MCF 10A (cell line): ENCODE measurements around the gene BLCAP. TPM values are rescaled to one million over a fixed set of nuclear protein-coding genes. Genes with fewer than 3 reads are reported as not detected.

Source experiments
- BruUV-seq: library from RNA; stranded (reverse); fragments of 400-500 nt; replicated peaks from 2 replicates; lab custom pipeline; 2021; lab: Mats Ljungman, UMichigan
- CTCF ChIA-PET: fragments of 300-600 bp; sonication (Branson Sonifier 250); formaldehyde crosslinking; extraction: SDS; loops from one replicate; lab custom pipeline; 2021; ENCODE audit warnings: antibody characterized with exemption, inconsistent platforms; lab: Yijun Ruan, JAX
- POLR2A ChIA-PET: fragments of 300-600, 350-650 bp; sonication (Branson Sonifier 250); formaldehyde crosslinking; extraction: SDS; loops from one replicate; lab custom pipeline; 2020; ENCODE audit warnings: antibody characterized with exemption, inconsistent platforms; lab: Yijun Ruan, JAX
- DNase-seq: peaks from one replicate; pipeline ENCODE4 v3.0.0-alpha.2; 2018; ENCODE audit not compliant: unreplicated experiment
- H3K27ac Mint-ChIP-seq: one replicate; pipeline ENCODE4 v1.8.0; 2022; ENCODE audit warnings: mild to moderate bottlenecking, low read depth, mixed read lengths; ENCODE audit not compliant: unreplicated experiment
- H3K27me3 Mint-ChIP-seq: one replicate; pipeline ENCODE4 v1.8.0; 2022; ENCODE audit warnings: mixed read lengths; ENCODE audit not compliant: insufficient read depth, unreplicated experiment
- H3K36me3 Mint-ChIP-seq: one replicate; pipeline ENCODE4 v1.8.0; 2022; ENCODE audit warnings: mild to moderate bottlenecking, moderate library complexity, mixed read lengths; ENCODE audit not compliant: insufficient read depth, unreplicated experiment
- H3K4me1 Mint-ChIP-seq: one replicate; pipeline ENCODE4 v1.8.0; 2022; ENCODE audit warnings: mixed read lengths; ENCODE audit not compliant: insufficient read depth, unreplicated experiment
- H3K4me3 Mint-ChIP-seq: one replicate; pipeline ENCODE4 v1.8.0; 2022; ENCODE audit warnings: mild to moderate bottlenecking, moderate library complexity, mixed read lengths; ENCODE audit not compliant: unreplicated experiment
- H3K9me3 Mint-ChIP-seq: one replicate; pipeline ENCODE4 v1.8.0; 2022; ENCODE audit warnings: mixed read lengths; ENCODE audit not compliant: unreplicated experiment
- CTCF ChIP-seq: fragments of 200-600 bp; IDR thresholded peaks from one replicate; pipeline ENCODE4 v1.8.0; 2022; ENCODE audit warnings: antibody characterized with exemption, mild to moderate bottlenecking; ENCODE audit not compliant: unreplicated experiment
- intact Hi-C: fragments of 100-400 bp; cut with micrococcal nuclease; formaldehyde crosslinking; loops from 2 replicates; pipeline ENCODE4 v1.14.1; 2022
- total RNA-seq: library from RNA; stranded (reverse); gene quantifications from 2 replicates; pipeline ENCODE4 v1.2.3, GENCODE V29; 2022

Gene BLCAP
- total RNA-seq, 1 experiment from 2014 or later, result 105 TPM

GRCh38 chr20:37567671-37568588 lies 40.3 kb upstream of the BLCAP start:
- TF ChIP-seq CTCF, result no peak

GRCh38 chr20:37567331-37567665 lies 39.6 kb upstream of the BLCAP start:
- Mint-ChIP-seq H3K4me3 (no peak overlapping the region), H3K9me3 (no peaks in the 10 kb centered on the region), H3K36me3 (no peaks in the 10 kb centered on the region), H3K27ac (no peak overlapping the region), H3K27me3 (peaks cover 76% of the 10 kb centered on the region), H3K4me1 (no peaks in the 10 kb centered on the region)
- ChIA-PET POLR2A (interaction anchor here (0.6 kb wide), 2 partner anchors 40 to 430 kb away, joined by 3 to 4 read pairs; no protein-coding TSS in a partner anchor), CTCF (interaction anchor here (0.6 to 4.4 kb wide), 3 partner anchors 12 to 655 kb away, joined by 3 to 32 read pairs (median 4); no protein-coding TSS in a partner anchor)
- no TSS peak for BruUV-seq
- intact Hi-C loops, result loop anchor here (5.0 to 10.0 kb wide), 2 partner anchors 328 to 490 kb away; no protein-coding TSS in a partner anchor
- DNase-seq, result no peak
- no peak for TF ChIP-seq CTCF

More at GRCh38 chr20:37567671-37568588, 40.3 kb upstream of the BLCAP start:
- Mint-ChIP-seq H3K36me3 (no peaks in the 10 kb centered on the region), H3K4me3 (no peak overlapping the region), H3K4me1 (no peaks in the 10 kb centered on the region), H3K9me3 (no peaks in the 10 kb centered on the region), H3K27ac (no peak overlapping the region), H3K27me3 (peaks cover 82% of the 10 kb centered on the region)
- BruUV-seq, result no TSS peak
- POLR2A ChIA-PET, result interaction anchor here (0.6 kb wide), 2 partner anchors 41 to 429 kb away, joined by 3 to 4 read pairs; no protein-coding TSS in a partner anchor
- no peak for DNase-seq
- CTCF ChIA-PET, result interaction anchor here (0.6 kb wide), 1 partner anchor 771 kb away, joined by 3 read pairs; no protein-coding TSS in a partner anchor
- intact Hi-C loops, result loop anchor here (5.0 to 10.0 kb wide), 2 partner anchors 327 to 489 kb away; no protein-coding TSS in a partner anchor

- TF ChIP-seq CTCF, result no peak
- Mint-ChIP-seq H3K27me3 (peaks cover 76% of the 10 kb centered on the region), H3K9me3 (no peaks in the 10 kb centered on the region), H3K4me3 (no peak overlapping the region), H3K4me1 (no peaks in the 10 kb centered on the region), H3K36me3 (no peaks in the 10 kb centered on the region), H3K27ac (no peak overlapping the region)
- ChIA-PET POLR2A (interaction anchor here (0.6 kb wide), 1 partner anchor 40 kb away, joined by 4 read pairs; no protein-coding TSS in a partner anchor), CTCF (interaction anchor here (0.6 to 4.4 kb wide), 11 partner anchors 12 to 655 kb away, joined by 3 to 35 read pairs (median 4); no protein-coding TSS in a partner anchor)
- DNase-seq, result no peak
- intact Hi-C loops, result loop anchor here (5.0 to 10.0 kb wide), 2 partner anchors 328 to 491 kb away; no protein-coding TSS in a partner anchor
- BruUV-seq, result no TSS peak
Measured at GRCh38 chr20:37566590-37567330, 39.1 kb upstream of the BLCAP start.
